Loucy (cell line): ENCODE measurements around the gene IRF2BPL.

ENCODE experiments used
- H2AFZ ChIP-seq: fragments of 200-600 bp; sonication (generic); 2 replicates; pipeline ENCODE4 v1.6.0; 2016; ENCODE audit warnings: antibody characterized with exemption, mild to moderate bottlenecking, low read length, moderate library complexity
- H3F3A ChIP-seq: fragments of 200-600 bp; 2 replicates; pipeline ENCODE4 v1.6.0; 2016; ENCODE audit warnings: antibody characterized with exemption, low read depth, mild to moderate bottlenecking
- H3K27me3 ChIP-seq: fragments of 200-600 bp; sonication (generic); 2 replicates; pipeline ENCODE4 v1.6.1; 2014; ENCODE audit warnings: low read length, mild to moderate bottlenecking; ENCODE audit not compliant: insufficient read depth, poor library complexity, severe bottlenecking
- H3K36me3 ChIP-seq: fragments of 200-600 bp; sonication (generic); 2 replicates; pipeline ENCODE4 v1.6.1; 2016; ENCODE audit warnings: low read length; ENCODE audit not compliant: insufficient read depth
- H3K4me1 ChIP-seq: fragments of 200-600 bp; sonication (generic); 2 replicates; pipeline ENCODE4 v1.5.1; 2014; ENCODE audit warnings: low read length, mild to moderate bottlenecking; ENCODE audit not compliant: insufficient read depth, poor library complexity, severe bottlenecking
- H3K4me2 ChIP-seq: fragments of 200-600 bp; sonication (generic); 2 replicates; pipeline ENCODE4 v1.6.0; 2014; ENCODE audit warnings: antibody characterized with exemption, low read length, low read depth, mild to moderate bottlenecking; ENCODE audit not compliant: poor library complexity, severe bottlenecking
- H3K4me3 ChIP-seq: fragments of 200-600 bp; sonication (generic); 2 replicates; pipeline ENCODE4 v1.5.1; 2014; ENCODE audit warnings: low read length, mild to moderate bottlenecking, mixed read lengths; ENCODE audit not compliant: poor library complexity, severe bottlenecking
- H3K79me2 ChIP-seq: fragments of 200-600 bp; sonication (generic); 2 replicates; pipeline ENCODE4 v1.6.1; 2014; ENCODE audit warnings: low read length; ENCODE audit not compliant: insufficient read depth
- H3K9ac ChIP-seq: fragments of 200-600 bp; sonication (generic); 2 replicates; pipeline ENCODE4 v1.6.0; 2014; ENCODE audit warnings: mild to moderate bottlenecking, low read depth, low read length, moderate library complexity; ENCODE audit not compliant: poor library complexity, severe bottlenecking
- H3K9me2 ChIP-seq: fragments of 200-600 bp; sonication (generic); replicated peaks from 2 replicates; pipeline ENCODE4 v1.6.1; 2016; ENCODE audit warnings: low read depth, low read length, mixed read lengths
- H3K9me3 ChIP-seq: fragments of 200-600 bp; sonication (generic); 2 replicates; pipeline ENCODE4 v1.6.1; 2014; ENCODE audit warnings: mild to moderate bottlenecking, antibody characterized with exemption, low read length, low read depth; ENCODE audit not compliant: insufficient read depth
- H4K20me1 ChIP-seq: fragments of 200-600 bp; sonication (generic); 2 replicates; pipeline ENCODE4 v1.6.0; 2014; ENCODE audit warnings: antibody characterized with exemption, low read length, mild to moderate bottlenecking; ENCODE audit not compliant: insufficient read depth, poor library complexity, severe bottlenecking
- CTCF ChIP-seq: fragments of 200-600 bp; sonication (generic); conservative IDR thresholded peaks from 2 replicates; pipeline ENCODE4 v1.5.1; 2014; ENCODE audit warnings: mild to moderate bottlenecking, antibody characterized with exemption, low read length
- EZH2phosphoT487 ChIP-seq: fragments of 200-600 bp; IDR thresholded peaks from 2 replicates; pipeline ENCODE4 v1.6.1; 2018; ENCODE audit warnings: antibody characterized with exemption, mild to moderate bottlenecking, moderate library complexity, borderline replicate concordance

Gene IRF2BPL

DNA sequence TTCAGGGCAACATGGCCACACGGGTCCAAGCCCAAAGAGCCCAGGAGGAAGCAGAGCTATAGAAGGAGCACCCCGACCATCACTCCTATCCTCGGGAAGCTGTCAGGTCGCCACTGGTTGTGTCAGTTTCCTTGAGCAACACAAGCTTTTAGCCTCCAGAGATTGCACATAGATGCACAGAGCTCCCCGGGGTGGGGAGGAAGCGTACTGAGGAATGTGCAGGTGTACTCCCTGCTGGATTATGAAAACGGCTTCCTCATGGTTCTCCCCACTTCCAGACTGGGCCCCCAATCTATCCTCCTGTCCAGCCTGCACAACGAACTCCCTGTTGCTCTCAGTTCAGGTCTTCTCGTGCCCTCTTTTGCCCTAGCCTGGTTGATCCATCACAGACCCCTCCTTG lies 30.3 kb upstream of the IRF2BPL start:
- H3K79me2 ChIP-seq, result no peaks in the 10 kb centered on the region
- TF ChIP-seq CTCF, result no peak
- no peak for TF ChIP-seq EZH2phosphoT487
- H3F3A ChIP-seq, result no peaks in the 10 kb centered on the region
- H3K9me3 ChIP-seq, result no peaks in the 10 kb centered on the region
- H3K27me3 ChIP-seq, result no peaks in the 10 kb centered on the region
- H3K9me2 ChIP-seq, result no peaks in the 10 kb centered on the region
- H3K36me3 ChIP-seq, result no peaks in the 10 kb centered on the region
- H3K4me1 ChIP-seq, result no peaks in the 10 kb centered on the region
- H3K4me3 ChIP-seq, result no peak overlapping the region
- H3K9ac ChIP-seq, result no peak overlapping the region
- no peak overlapping the region for H3K4me2 ChIP-seq
- no peak overlapping the region for H2AFZ ChIP-seq
- H4K20me1 ChIP-seq, result no peaks in the 10 kb centered on the region

DNA sequence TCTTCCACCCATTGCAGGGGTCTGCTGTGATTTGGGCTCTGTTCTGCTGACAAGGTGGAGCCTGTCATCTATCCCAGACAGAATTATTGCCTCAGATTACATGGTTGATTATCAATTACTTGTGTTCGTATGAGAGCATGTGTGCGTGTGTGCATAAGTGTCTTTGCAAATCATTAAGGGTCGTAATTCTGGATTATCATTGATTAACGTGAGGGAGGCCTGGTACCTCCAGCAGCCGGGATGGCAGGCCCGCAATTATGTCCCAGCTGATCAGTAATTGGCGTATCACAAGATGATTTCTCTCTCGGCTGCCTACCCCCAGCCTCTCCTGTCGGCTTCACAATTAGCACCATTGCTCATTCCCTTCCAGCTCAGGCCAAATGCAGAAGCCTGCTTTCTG lies 29.6 kb upstream of the IRF2BPL start:
- TF ChIP-seq EZH2phosphoT487, result no peak
- no peak for TF ChIP-seq CTCF
- Histone ChIP-seq H3K9me3 (no peaks in the 10 kb centered on the region), H3K9me2 (no peaks in the 10 kb centered on the region), H3K27me3 (no peaks in the 10 kb centered on the region), H3F3A (no peaks in the 10 kb centered on the region), H3K36me3 (no peaks in the 10 kb centered on the region), H4K20me1 (no peaks in the 10 kb centered on the region), H3K9ac (no peak overlapping the region), H3K4me1 (no peaks in the 10 kb centered on the region), H3K4me2 (no peak overlapping the region), H3K4me3 (no peak overlapping the region), H2AFZ (no peak overlapping the region), H3K79me2 (no peaks in the 10 kb centered on the region)

DNA sequence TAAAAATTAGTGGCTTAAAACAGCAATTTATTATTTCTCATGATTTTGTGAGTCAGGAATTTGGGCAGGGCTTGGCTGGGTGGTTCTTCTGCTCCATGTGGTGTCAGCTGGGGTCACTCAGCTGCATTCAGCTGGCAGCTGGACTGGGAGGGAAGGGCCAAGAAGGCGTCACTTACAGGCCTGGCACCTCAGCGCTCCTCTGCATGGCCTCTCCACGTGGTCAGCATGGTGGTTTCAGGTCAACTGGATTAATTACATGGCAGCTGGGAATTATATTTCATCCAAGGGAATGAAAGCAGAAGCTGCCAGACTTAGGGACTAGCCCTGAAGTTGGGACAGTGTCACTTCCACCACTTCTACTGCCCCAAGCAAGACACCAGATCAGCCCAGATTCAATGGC lies 27.5 kb upstream of the IRF2BPL start:
- Histone ChIP-seq H3K79me2 (no peaks in the 10 kb centered on the region), H3K36me3 (no peaks in the 10 kb centered on the region), H3K9ac (no peak overlapping the region), H3K4me3 (no peak overlapping the region), H3K4me2 (no peak overlapping the region), H3K9me3 (no peaks in the 10 kb centered on the region), H3K4me1 (peaks cover 6% of the 10 kb centered on the region), H3K27me3 (no peaks in the 10 kb centered on the region), H3F3A (no peaks in the 10 kb centered on the region), H4K20me1 (no peaks in the 10 kb centered on the region), H3K9me2 (no peaks in the 10 kb centered on the region), H2AFZ (no peak overlapping the region)
- TF ChIP-seq CTCF (no peak), EZH2phosphoT487 (no peak)
